HUES6 (cell line): ENCODE results near the gene SGIP1.

ENCODE experiments used
- H3K27ac ChIP-seq: 2 replicates; pipeline ENCODE4 v1.7.0; 2013; ENCODE audit warnings: low read depth, mild to moderate bottlenecking, low read length, inconsistent platforms
- H3K27me3 ChIP-seq: 2 replicates; pipeline ENCODE4 v1.6.1; 2013; ENCODE audit warnings: low read length; ENCODE audit not compliant: control insufficient read depth, insufficient read depth
- H3K36me3 ChIP-seq: 2 replicates; pipeline ENCODE4 v1.6.1; 2013; ENCODE audit warnings: low read length; ENCODE audit not compliant: control insufficient read depth, insufficient read depth
- H3K4me1 ChIP-seq: 2 replicates; pipeline ENCODE4 v1.6.1; 2013; ENCODE audit warnings: low read length; ENCODE audit not compliant: control insufficient read depth, insufficient read depth
- H3K4me3 ChIP-seq: 2 replicates; pipeline ENCODE4 v1.5.1; 2013; ENCODE audit warnings: low read depth, low read length
- H3K9ac ChIP-seq: one replicate; pipeline ENCODE4 v1.6.1; 2013; ENCODE audit warnings: mild to moderate bottlenecking, low read length
- H3K9me3 ChIP-seq: 2 replicates; pipeline ENCODE4 v1.6.1; 2013; ENCODE audit warnings: low read depth, low read length; ENCODE audit not compliant: control insufficient read depth, insufficient read depth

The SGIP1 gene

DNA sequence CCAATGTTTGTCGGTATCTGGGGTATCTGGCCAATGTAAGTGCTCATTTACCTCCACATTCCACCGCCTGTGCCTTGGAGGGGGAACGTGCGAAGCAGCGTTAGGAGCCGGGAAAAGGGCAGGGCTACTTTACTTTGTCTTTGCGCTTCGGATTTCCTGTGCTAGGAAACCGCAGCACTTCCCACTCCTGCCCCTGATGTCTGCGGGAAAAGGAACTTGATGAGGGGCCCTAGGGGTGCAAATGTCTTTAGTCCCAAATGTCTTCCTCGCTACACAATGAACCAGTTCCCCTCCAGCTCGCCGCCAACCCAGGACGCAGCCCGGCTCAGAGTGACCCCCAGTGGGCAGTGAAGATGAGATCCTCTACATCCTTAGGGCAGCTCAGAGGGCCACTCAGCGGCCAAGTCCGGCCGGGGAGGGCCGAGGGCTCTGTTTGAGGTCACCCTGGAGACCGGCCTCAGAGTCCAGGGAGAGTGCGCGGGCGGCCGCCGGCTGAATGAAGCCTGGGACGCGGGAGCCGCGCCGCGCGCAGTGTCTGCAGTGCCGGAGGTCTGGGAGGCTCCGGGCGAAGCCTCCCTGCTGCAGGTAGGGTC lies 218.1 kb downstream of the SGIP1 start, which contains the start of gene DYNLT5:
Gene DYNLT5, plus strand, starts transcription at position 460 of the 593 bp plus-strand sequence. CDS start 2,200 bp downstream, outside the sequence.
- Histone ChIP-seq H3K4me1 (peaks cover 10% of the 10 kb centered on the region; the same call in 1 of the 2 replicates), H3K36me3 (no peaks in the 10 kb centered on the region), H3K9ac (peak within 1 kb of the TSS; percentile 62), H3K9me3 (no peaks in the 10 kb centered on the region), H3K27me3 (peaks cover 23% of the 10 kb centered on the region), H3K27ac (no peak within 1 kb of the TSS), H3K4me3 (peak within 1 kb of the TSS; percentile 64)

DNA sequence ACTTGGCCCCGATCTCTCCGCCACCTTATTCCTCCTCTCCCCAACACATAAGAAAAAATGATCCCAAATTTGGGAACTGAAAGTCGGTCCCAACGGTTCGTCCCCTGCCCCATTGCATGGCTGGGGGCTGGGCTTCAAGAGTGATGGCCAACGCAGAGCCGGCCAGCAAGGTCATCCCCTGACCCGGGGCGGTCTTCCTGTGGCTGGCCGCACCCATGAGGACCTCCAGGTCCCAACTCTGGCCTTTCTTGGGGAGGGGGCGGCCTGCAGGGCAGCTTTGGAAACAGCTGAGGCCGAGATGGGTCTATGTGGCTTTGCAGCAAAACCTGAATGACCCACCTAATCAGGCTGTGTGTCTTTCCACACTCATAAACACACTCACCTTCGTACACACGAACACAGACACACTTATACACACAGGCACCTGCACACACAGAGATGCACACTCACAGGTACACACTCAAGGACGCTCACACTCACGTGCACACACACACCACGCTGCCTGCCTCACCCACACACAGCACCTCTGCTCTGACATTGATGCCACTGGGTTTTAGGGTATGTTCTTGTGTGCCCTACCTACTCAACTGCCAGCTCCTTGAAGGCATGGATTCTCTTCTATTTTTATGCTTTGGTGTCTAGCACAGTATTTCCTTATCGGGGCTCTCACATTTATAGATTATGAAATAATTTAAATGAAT lies 218.9 kb downstream of the SGIP1 start:
- H3K4me3 ChIP-seq = peak overlapping the region; percentile 64
- peak overlapping the region; percentile 62 for H3K9ac ChIP-seq
- H3K9me3 ChIP-seq = no peaks in the 10 kb centered on the region
- H3K27ac ChIP-seq = no peak overlapping the region
- H3K4me1 ChIP-seq = peaks cover 10% of the 10 kb centered on the region; the same call in 1 of the 2 replicates
- peaks cover 23% of the 10 kb centered on the region for H3K27me3 ChIP-seq
- no peaks in the 10 kb centered on the region for H3K36me3 ChIP-seq

DNA sequence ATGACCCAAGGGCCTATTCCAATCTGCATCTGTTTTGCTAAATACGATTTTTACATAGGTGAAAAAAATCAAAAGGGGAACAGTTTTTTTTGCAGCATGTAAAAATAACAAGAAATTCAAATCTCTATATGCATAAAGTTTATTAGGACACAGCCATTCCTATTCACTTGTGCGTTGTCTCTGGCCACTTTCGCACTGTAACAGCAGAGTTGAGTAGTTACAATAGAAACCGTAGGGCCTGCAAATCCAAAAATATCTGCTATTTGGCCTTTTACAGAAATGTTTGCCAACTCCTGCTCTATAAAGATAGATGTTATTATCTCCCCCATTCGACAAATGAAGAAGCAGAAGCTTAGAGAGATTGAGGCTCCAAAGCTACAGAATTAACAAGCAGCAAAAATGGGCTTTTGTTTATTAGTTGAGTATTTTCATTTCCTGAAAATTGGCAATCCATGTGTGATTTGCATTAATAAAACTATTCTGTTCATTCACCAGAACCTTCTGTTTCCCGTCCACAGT lies 223.8 kb downstream of the SGIP1 start:
- no peak overlapping the region for H3K4me3 ChIP-seq
- no peaks in the 10 kb centered on the region for H3K36me3 ChIP-seq
- peaks cover 3% of the 10 kb centered on the region; the same call in 1 of the 2 replicates for H3K4me1 ChIP-seq
- peaks cover 4% of the 10 kb centered on the region for H3K27me3 ChIP-seq
- H3K27ac ChIP-seq = no peak overlapping the region
- no peak overlapping the region for H3K9ac ChIP-seq
- no peaks in the 10 kb centered on the region for H3K9me3 ChIP-seq

DNA sequence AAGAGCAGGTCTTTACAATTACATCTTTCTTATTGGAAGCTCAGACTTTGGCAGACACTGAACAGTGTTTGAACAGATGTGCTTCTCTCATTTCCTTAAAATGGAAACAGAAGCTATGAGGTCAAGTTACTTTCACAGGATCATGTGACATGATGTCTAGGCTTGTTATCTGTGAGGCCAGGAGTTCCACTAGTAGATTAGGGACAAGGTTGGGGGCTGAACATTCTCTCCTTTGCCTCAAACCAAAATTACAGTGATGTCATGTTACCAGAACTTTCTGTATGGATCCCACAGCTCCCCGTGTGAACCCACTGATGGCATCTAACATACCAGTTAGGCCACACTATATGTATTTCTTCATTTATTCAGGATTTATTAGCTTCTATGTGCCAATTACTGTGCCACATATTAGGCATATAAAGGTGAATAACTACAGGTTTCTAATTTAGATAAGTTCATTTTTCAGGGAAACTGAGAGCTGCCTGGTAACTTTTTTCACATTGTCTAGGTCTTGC lies 224.3 kb downstream of the SGIP1 start:
- H3K4me1 ChIP-seq = no peaks in the 10 kb centered on the region
- H3K36me3 ChIP-seq = no peaks in the 10 kb centered on the region
- no peaks in the 10 kb centered on the region for H3K27me3 ChIP-seq
- no peak overlapping the region for H3K4me3 ChIP-seq
- H3K27ac ChIP-seq = no peak overlapping the region
- no peak overlapping the region for H3K9ac ChIP-seq
- no peaks in the 10 kb centered on the region for H3K9me3 ChIP-seq

DNA sequence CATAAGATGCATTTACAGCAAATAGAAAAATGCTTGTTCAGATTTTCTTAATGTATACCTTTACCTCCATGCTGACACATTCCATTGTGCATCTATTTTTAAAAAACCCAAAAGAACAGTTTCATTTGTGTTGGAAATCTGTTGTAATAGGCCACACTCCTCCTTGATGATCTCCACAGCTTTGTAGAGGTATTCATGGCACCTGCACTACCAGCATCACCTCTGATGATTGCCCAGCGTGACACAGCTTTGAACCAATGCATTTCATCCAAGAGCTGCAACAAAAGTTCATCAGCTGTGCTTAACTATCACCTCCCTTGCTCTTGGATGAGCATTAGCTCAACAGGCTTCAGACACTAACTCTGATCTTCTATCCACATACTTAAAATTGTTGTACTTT lies 226.6 kb downstream of the SGIP1 start:
- Histone ChIP-seq H3K36me3 (no peaks in the 10 kb centered on the region), H3K27me3 (no peaks in the 10 kb centered on the region), H3K9ac (no peak overlapping the region), H3K4me3 (no peak overlapping the region), H3K4me1 (no peaks in the 10 kb centered on the region), H3K27ac (no peak overlapping the region), H3K9me3 (no peaks in the 10 kb centered on the region)

DNA sequence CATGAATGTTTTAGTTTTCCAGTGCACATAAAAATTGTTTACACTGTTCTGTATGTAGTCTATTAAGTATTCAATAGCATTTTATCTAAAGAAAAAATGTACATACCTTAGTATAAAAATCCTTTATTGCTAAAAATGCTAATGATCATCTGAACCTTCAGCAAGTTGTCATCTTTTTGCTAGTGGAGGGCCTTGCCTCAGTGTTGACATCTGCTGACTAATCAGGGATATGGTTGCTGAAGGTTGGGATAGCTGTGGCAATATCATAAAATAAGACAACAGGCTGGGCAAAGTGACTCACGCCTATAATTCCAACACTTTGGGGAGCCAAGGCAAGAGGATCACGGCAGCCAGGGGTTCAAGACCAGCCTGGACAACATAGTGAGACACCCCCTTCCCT lies 227.3 kb downstream of the SGIP1 start:
- H3K27ac ChIP-seq = no peak overlapping the region
- H3K4me3 ChIP-seq = no peak overlapping the region
- no peaks in the 10 kb centered on the region for H3K36me3 ChIP-seq
- H3K4me1 ChIP-seq = no peaks in the 10 kb centered on the region
- H3K9ac ChIP-seq = no peak overlapping the region
- no peaks in the 10 kb centered on the region for H3K9me3 ChIP-seq
- no peaks in the 10 kb centered on the region for H3K27me3 ChIP-seq

DNA sequence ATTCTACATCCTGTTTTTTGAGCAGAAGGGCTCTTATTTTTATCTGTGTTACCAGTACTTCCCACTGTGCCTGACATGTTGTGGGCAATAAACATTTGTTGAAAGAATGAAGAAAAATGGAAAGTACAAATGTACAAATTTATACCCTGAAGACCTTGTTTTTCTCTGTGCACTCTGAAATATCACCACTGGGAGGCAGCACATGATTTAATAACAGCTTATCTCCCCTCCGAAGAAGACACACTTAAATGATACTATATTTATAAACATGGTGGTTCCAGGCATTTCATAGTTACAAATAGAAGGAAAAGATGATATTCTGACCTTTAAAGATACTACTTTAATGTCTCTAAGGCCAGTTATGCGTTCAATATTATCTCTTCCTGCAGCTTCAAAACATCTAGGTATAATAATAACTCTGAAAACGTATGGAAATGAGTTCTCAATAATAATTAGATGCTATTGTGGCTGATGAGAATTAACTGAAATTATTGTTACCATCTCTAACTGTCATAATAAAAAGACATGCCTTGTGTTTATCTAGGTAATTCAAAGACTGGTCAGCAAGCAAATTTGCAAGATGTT lies 231.1 kb downstream of the SGIP1 start:
- H3K9me3 ChIP-seq = no peaks in the 10 kb centered on the region
- H3K27ac ChIP-seq = no peak overlapping the region
- no peak overlapping the region for H3K4me3 ChIP-seq

DNA sequence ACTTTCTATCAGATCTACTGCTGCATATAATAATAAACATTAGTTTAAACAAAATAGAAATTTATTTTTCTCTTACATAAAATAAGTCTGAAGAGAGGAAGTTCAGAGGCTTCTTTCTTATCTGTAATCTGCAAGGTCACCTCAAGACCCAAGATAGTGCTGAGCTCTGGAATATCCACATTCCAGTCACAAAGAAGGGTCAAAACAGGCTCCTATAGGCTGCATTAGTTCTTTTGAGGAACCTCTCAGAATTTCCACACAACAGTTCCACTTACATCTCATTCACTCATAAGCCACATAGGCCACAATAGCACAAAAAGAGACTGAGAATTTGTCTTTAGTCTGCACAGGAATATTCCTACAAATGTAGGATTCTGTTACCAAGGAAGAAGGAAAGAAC lies 233.7 kb downstream of the SGIP1 start:
- Histone ChIP-seq H3K27ac (no peak overlapping the region), H3K9me3 (no peaks in the 10 kb centered on the region), H3K36me3 (no peaks in the 10 kb centered on the region), H3K9ac (no peak overlapping the region), H3K4me1 (no peaks in the 10 kb centered on the region), H3K4me3 (no peak overlapping the region), H3K27me3 (no peaks in the 10 kb centered on the region)

More for the DNA sequence above, 231.1 kb downstream of the SGIP1 start:
- Histone ChIP-seq H3K4me1 (no peaks in the 10 kb centered on the region), H3K9ac (no peak overlapping the region), H3K36me3 (no peaks in the 10 kb centered on the region), H3K27me3 (no peaks in the 10 kb centered on the region)

DNA sequence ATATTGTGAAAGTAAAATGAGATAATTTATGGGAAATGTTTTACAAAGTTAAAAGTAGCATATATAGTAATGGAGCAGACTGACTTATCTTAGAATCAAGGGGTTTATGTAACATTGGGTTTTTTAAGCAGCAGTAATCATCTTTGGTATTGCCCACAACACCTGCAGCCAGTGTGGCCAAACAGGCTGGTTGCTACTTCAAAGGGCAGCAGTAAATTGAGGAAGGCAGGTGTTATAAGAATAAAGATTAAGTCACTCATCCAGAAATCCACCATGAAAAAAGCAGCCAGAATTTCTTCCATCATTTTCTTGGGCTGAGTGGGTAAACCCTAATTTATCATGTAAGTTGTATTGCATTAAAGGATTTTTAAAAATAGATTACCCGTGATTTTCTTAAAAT lies 235.0 kb downstream of the SGIP1 start:
- H3K4me1 ChIP-seq = no peaks in the 10 kb centered on the region
- H3K27ac ChIP-seq = no peak overlapping the region
- H3K36me3 ChIP-seq = no peaks in the 10 kb centered on the region
- H3K4me3 ChIP-seq = no peak overlapping the region
- H3K9ac ChIP-seq = no peak overlapping the region
- no peaks in the 10 kb centered on the region for H3K27me3 ChIP-seq
- H3K9me3 ChIP-seq = no peaks in the 10 kb centered on the region

DNA sequence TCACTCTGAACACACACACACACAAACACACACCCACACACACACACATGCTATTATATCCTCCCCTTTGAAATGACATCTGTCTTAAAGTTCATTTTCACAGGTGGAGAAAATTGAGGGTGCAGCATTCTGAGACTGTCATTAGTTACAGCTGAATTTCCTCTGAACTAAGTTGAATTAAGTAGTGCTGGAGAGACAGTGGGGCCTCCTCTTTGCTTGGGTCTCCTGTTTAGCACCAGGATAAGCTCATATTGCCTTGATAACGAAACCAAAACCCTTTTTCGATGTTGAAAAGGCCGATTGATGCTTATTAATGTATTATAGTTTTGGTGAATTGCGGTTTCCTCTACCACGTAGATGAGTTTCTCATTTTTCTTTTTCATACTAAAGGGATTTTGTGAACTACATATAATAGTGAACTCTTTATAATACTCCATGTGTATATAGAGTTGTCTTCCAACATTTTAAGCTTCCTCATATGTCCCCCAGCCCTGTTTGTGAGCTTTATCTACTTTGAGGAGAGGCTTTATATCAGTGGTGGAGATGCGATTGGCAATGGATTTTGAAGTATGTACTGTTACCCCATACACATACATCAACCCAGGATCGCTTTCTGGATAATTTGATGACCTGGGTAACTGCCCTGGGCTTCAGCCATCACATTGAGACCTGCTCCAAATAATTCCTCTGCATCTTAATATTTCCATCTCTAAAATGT lies 235.7 kb downstream of the SGIP1 start:
- Histone ChIP-seq H3K27me3 (no peaks in the 10 kb centered on the region), H3K4me3 (no peak overlapping the region), H3K9ac (no peak overlapping the region), H3K27ac (no peak overlapping the region), H3K9me3 (no peaks in the 10 kb centered on the region), H3K4me1 (no peaks in the 10 kb centered on the region), H3K36me3 (no peaks in the 10 kb centered on the region)
